ENCODE measurements around the gene SMAD7. TPM values are rescaled to one million over a fixed set of nuclear protein-coding genes. Genes with fewer than 3 reads are reported as not detected.
"Not testable (repeated sequence)": the region's sequence is repeated elsewhere in the genome, so short reads cannot be mapped to it uniquely, and the experiment has no call there.

The SMAD7 gene
- total and polyA plus RNA-seq, 2 experiments from 2014 or later, result 11.8 to 29.8 TPM

DNA sequence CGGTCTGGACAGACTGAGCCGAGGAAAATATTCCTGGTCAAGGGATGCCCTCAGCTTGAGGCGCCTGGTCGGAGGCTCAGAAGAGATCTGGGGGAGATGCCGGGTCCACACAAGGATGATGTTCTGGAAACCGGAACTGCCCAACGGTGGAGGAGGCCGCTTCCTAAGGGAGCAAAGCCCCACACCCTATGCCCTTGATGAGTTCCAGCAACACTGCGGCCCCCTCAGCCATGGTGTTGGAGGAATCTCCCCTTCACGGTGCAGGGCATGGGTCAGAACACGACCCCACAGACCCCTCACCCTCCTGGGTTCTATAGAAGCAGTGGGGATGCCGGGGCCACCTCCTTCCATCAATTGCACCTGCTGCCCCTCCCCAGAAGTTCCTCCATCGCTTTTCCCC lies 79.8 kb downstream of the SMAD7 start:
- H3F3A ChIP-seq (replicated peaks; ENCODE audit: low read depth); H3K79me2 ChIP-seq (replicated peaks; ENCODE audit: insufficient read depth): not testable (repeated sequence)
- peaks cover 20% of the 10 kb centered on the region for H3K27me3 Mint-ChIP-seq (ENCODE audit: insufficient read depth, low read depth, poor library complexity)

More for the DNA sequence above, 79.8 kb downstream of the SMAD7 start:
- DNase-seq (ENCODE audit: low spot score); H3K4me1 Mint-ChIP-seq; ATAC-seq; H3K9me3 Mint-ChIP-seq; H3K4me1 ChIP-seq (ENCODE audit: insufficient read depth); H3K4me2 ChIP-seq; H3K9me2 ChIP-seq (ENCODE audit: insufficient read depth); H3K27me3 ChIP-seq (ENCODE audit: insufficient read depth); H3K36me3 ChIP-seq (ENCODE audit: insufficient read depth); H3K27ac ChIP-seq (ENCODE audit: low read depth); H4K20me1 ChIP-seq (replicated peaks; ENCODE audit: insufficient read depth); H3K4me3 Mint-ChIP-seq; H3K27ac Mint-ChIP-seq; H3K36me3 Mint-ChIP-seq (ENCODE audit: low read depth); H2AFZ ChIP-seq; H3K4me3 ChIP-seq: not testable (repeated sequence)
